K562 (cell line): ENCODE measurements around the gene ZNF407.

Experiments
- GATA2 ChIP-seq: sonication (generic); formaldehyde crosslinking; IDR thresholded peaks from 2 replicates; pipeline ENCODE4 v1.4.0; 2020; ENCODE audit warnings: mild to moderate bottlenecking, missing genetic modification reagents
- POLR2A ChIP-seq: fragments of 450-650 bp; conservative IDR thresholded peaks from 2 replicates; pipeline ENCODE4 v1.6.1; 2016
- TARDBP ChIP-seq: fragments of 450-650 bp; IDR thresholded peaks from 2 replicates; pipeline ENCODE4 v1.6.1; 2016
- ZNF561 ChIP-seq: fragments of 450-650 bp; formaldehyde crosslinking; conservative IDR thresholded peaks from 2 replicates; pipeline ENCODE4 v1.4.0; 2020; ENCODE audit warnings: mild to moderate bottlenecking, moderate library complexity

DNA sequence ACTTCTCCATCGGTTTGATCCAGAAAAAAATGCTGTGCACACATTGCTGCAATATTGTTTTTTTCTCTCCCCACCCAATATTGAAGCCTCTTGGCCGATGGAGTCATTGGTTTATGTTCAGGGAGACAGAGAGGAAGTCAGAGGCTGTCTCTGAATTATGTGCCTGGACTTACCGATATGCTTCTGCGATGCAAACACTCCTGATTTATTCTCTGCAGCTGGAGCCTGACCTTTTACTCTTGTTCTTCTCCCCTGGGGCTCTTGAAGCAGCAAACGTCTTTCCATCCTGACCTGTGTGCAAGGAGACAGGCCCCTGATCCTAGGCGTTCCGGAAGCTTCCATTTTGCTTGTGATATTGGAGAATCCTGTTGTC, 511.6 kb downstream of the ZNF407 start:
- TF ChIP-seq TARDBP (no peak), GATA2 (CRISPR knock-in tag) (no peak), POLR2A (no peak), ZNF561 (no peak)
